Measurements from ENCODE around the gene CD226. TPM values are rescaled to one million over a fixed set of nuclear protein-coding genes. Genes with fewer than 3 reads are reported as not detected.

CD226 gene
- total RNA-seq, 1 donor from 2014 or later: 1.4 TPM

- DNase-seq: no peak
These were observed 132.8 kb downstream of the CD226 start for GRCh38 chr18:69814861-69815385.

- DNase-seq: no peak
These were observed 134.1 kb downstream of the CD226 start for GRCh38 chr18:69813559-69813958.

DNA sequence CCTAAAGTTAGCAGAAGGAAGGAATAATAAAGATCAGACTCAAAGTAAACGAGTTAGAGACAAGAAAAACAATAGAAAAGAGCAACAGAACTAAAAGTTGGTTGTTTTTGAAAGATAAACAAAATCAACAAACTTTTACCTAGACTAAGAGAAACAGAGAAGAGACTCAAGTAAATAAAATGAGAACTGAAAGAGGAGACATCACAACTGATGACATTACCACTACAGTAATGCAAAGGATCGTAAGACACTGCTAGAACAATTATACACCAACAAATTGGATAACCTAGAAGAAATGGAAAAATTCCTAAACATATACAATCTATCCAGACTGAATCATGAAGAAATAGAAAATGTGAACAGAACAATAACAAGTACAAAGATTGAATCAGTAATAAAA lies 139.3 kb downstream of the CD226 start:
- DNase-seq: no peak

- no peak for DNase-seq
These were observed 142.7 kb downstream of the CD226 start for GRCh38 chr18:69804776-69805501.
